ENCODE data around the gene PRMT7.

The PRMT7 gene, protein sequence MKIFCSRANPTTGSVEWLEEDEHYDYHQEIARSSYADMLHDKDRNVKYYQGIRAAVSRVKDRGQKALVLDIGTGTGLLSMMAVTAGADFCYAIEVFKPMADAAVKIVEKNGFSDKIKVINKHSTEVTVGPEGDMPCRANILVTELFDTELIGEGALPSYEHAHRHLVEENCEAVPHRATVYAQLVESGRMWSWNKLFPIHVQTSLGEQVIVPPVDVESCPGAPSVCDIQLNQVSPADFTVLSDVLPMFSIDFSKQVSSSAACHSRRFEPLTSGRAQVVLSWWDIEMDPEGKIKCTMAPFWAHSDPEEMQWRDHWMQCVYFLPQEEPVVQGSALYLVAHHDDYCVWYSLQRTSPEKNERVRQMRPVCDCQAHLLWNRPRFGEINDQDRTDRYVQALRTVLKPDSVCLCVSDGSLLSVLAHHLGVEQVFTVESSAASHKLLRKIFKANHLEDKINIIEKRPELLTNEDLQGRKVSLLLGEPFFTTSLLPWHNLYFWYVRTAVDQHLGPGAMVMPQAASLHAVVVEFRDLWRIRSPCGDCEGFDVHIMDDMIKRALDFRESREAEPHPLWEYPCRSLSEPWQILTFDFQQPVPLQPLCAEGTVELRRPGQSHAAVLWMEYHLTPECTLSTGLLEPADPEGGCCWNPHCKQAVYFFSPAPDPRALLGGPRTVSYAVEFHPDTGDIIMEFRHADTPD

DNA sequence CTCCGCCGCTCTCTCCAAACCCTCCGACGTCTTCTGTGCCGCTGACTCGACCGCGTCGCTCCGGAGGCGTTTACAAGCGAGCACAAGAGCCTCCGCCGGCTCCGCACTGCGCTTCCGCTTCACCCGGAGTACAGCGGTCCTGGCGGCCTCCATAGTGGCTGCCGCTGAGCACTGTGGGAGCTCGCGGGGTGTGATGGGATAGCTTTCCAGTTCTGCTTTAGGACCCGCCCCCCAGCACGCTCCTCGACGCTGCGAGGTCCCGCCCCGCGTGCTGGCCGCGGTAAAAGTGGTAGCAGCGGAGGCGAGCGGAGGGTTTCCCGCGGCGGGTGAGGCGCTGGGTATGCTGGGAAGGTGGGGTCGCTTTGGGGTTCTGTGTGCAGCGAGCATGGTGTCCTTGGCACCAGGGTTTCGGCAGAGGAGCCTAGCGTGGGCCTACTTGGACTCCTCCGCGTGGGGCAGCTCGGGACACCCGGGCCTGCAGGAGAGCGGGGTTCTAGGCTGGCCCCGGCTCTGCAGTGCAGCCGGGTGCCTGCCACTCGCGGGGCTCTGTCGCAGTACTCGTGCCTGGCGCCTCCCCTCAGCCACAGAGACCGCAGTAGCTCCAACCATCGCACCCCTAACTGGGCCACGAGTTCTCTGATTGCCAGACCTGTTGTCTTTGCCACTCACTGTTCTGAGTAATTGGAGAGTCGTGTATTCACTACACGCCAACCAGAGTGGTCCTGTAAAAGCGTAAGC lies at the start of gene PRMT7, which contains the start of gene SLC7A6OS:
TSS of gene PRMT7 (plus strand) at position 246 of the 738 bp plus-strand sequence. CDS start 4,961 bp downstream, outside the sequence.
TSS of gene SLC7A6OS (minus strand) at position 173 of the 738 bp plus-strand sequence. CDS start at position 153, 20 bp downstream.
- DNase-seq, result peak; percentile 73

DNA sequence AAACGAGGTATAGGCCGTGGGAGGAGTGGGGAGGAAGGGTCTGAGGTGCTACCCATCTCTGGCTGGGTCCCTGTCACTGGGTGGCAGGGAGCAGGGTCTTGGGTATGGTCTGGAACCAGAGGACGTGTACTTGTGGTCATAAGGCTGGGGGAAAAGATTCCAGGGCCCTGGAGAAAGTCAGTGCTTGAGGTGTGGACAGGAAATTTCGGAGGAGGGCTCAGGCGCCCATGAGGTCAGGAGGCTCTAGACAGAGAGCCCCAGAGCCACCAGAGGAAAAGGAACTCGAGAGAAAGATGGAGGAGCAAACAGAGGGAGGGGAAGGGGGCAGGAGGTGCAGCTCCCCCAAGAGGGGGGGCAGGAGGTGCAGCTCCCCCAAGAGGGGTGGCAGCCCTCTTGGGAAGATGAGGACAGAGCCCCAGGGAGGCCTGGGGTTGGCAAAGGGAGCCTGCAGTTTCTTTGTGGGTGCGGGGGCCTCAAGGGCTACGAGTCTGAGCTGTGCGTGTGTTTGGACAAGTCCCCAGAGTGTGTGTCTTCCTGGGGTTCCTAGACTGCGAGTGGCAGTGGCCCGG lies 47.2 kb upstream of the PRMT7 start:
- no peak for DNase-seq

GRCh38 chr16:68264128-68265077 lies 46.4 kb upstream of the PRMT7 start, which contains the start of gene SLC7A6:
Gene SLC7A6 (plus strand): TSS chr16:68264526. CDS start chr16:68274727, 10,201 bp downstream.
- no peak for DNase-seq

DNA sequence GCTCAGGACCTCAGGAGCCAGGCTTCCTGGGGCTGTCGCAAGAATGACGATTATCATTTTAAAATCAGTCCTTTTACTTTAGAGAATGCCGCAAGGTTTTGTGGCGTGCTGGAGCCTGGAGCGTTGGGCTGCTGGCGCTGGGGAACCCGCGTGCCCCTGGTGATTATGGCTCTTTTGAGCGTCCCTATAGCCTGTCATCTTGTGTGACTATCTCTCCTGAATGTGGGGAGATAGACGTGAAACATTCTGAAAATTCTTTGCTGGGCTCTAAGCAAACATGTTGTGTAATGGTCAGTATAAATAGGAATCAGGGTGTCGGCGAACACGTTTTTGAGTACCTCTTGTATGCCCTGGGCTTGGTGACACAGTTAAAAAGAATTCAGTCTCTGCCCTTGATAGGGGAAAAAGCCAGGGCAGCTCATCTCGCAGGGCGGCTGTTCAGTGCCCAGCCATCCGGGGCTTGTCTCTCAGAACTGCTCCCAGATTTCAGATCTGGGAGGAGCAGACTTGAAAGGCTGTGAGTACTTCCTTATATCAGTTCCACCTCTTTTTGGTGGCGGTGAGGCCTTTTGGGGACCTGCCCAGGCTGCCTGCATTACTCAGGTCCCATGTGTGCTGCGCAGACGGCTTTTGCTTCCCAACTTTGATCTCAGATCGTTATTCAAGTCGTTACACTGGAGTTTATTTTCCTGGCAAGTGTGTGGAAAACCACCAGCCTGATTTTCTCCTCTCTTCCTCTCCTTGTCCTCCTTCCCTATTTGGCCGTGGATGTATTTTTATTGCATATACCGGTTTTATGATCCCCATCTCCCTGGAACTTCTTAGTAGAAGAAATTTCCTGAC lies 45.5 kb upstream of the PRMT7 start:
- DNase-seq, result no peak

GRCh38 chr16:68267612-68268405 lies 43.0 kb upstream of the PRMT7 start:
- DNase-seq, result no peak

DNA sequence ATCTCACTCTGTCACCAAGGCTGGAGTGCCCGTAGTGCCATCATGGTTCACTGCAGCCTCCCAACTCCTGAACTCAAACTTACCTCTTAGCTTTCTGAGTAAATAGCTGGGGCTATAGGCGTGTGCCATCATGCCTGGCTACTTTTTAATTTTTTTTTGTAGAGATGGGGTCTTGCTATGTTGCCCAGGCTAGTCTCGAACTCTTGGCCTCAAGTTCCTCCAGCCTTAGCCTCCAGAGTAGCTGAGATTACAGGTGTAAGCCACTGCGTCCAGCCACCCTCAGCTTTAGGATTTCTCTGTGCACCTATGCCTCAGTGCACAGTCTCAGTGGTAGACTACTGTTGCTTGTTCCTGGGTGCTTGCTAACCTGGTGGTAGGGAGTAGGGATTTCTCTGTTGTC lies 41.0 kb upstream of the PRMT7 start:
- DNase-seq, result no peak

DNA sequence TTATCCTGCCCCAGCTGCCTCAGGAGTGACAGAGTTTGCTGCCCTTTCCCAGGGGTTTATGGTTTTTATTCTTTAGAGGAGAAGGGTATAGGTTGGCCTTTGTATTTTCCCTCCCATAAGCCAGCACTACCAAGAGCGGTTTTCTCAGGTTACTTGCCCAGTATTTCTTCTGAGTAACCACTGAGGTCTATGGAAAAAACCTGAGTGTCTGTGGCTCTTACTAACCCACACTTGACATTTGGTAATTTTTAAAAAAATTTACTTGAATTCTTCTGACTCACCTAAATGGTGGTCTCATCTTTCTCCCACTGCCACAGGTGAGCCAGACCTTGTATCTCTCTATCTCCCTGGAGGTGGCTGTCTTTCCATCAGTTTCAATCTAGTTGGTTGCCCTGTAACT lies 40.5 kb upstream of the PRMT7 start:
- no peak for DNase-seq

- no peak for DNase-seq
Observed at GRCh38 chr16:68272507-68273209, 38.2 kb upstream of the PRMT7 start.

DNA sequence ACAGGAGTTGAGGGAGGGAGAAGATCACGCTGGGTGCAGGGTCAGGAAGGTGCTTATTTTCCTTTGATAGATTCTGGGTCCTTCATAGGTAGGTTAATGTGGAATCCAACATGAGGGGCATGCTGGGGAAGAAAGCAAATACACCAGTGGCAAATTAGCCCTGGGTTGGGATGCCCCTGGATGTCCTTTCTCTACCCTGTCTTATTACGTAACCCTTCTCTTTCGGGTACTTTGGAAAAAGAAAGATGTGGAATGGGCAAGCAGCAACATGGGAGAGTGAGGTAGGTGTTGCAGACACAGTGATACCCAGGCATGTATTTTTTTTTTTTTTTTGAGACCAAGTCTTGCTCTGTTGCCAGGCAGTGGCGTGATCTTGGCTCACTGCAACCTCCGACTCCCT lies 37.4 kb upstream of the PRMT7 start:
- no peak for DNase-seq

DNA sequence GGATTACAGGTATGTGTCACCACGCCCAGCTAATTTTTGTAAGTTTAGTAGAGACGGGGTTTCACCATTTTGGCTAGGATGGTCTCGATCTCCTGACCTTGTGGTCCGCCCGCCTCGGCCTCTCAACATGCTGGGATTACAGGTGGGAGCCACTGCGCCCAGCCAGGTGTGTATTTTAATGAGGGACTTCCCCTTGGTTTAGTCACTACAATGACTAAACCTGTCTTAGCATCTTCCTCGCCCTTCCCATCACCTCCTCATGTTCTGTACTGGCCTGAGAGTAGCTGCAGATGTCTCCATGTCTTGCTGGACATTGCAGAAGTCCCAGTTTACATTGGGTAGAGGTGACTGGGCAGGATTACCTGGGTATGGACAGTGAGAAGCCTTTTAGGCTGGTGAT lies 36.9 kb upstream of the PRMT7 start:
- no peak for DNase-seq

DNA sequence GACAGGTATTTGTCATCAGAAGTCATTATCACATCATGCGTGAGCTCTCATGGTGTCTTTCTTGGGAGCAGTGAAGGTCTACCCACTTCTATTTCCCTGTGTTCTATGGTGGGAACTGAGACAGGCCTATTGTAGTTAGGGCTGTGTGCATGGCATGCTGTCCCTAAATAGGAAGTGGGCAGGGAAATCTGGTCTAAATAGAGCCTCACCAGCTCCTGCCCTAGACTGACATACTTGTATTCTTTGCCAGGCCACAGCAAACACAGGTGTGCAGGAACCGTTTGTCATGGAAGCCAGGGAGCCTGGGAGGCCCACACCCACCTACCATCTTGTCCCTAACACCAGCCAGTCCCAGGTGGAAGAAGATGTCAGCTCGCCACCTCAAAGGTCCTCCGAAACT lies 36.4 kb upstream of the PRMT7 start:
- no peak for DNase-seq

DNA sequence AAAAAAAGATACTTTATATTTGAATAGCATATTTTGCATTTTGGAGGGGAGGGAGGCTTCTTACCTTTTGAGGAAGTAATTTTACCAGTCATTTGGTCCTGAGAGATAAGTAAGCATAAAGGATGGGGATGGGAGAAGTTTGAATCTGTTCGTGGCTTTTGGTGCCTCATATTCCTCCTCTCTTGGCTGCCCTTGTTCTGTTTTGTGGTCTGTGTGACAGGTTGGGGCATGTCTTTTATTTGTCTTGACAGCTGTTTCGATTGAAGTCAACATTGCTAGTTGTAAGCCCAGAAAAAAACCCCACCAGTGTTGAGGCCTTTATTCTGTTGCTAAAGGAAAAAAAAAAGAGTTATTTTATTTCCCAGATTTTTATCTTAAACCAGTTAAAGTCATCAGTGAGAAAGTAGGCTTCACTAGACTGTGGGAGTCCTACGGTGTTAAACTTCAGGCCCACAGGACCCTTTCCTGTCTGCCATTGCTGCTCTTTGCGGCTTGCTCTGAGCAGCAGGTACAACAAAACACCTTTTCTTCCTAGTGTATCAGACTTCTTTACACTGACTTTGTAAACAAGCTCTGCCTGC lies 35.1 kb upstream of the PRMT7 start:
- no peak for DNase-seq

GRCh38 chr16:68276223-68276622 lies 34.6 kb upstream of the PRMT7 start:
- no peak for DNase-seq

DNA sequence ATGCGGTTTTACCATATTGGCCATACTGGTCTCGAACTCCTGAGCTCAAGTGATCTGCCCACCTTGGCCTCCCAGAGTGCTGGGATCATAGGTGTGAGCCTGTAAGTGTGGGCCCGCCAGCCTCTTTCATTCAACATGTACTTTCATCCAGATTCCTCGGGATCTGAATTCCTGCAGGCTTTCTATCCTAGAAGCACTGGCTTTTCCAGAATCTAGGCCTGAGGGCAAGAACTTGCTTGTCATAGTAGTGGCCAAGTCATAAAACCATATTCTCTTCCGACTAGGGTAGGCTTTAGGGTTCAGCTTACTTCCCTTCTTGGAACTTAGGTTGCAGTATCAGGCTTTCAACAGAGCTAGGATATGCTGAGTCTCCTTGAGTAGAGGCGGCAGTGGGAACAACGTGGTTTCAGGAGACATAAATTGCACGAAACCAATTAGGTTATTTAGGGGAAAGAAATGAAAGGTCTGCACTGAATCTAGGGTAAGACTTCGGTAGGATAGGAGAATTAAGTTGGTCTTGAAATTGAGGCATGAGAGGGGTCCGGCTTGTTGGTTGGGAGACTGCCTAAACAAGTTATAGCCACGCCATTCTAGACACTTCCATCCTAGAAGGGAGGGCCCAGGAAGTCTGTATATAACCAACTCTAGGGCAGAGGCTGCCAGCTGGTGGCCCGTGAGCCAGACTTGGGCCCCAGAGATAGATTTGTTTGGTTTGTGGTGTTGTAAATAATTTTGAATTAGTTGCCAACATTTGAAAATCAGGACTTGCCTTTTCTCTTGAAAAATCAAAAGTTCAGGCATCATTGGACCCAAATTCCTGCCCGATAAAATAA lies 30.9 kb upstream of the PRMT7 start:
- no peak for DNase-seq

GRCh38 chr16:68281368-68282063 lies 29.3 kb upstream of the PRMT7 start:
- DNase-seq, result no peak

DNA sequence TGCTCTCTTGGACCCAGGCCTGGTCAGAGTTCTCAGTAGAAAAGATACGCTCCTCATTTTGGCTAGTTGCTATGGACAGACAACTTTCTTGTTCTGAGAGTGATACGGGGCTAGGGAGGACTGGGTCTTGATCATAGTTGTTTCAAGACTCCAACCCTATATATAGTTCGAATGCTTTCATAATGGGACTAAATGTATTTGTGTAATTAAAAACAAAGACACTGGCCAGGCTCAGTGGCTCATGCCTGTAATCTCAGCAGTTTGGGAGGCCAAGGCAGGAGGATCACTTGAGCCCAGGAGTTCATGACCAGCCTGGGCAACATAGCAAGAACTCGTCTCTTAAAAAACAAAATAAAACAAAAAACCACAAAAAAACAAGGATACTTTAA lies 28.8 kb upstream of the PRMT7 start:
- DNase-seq, result no peak

DNA sequence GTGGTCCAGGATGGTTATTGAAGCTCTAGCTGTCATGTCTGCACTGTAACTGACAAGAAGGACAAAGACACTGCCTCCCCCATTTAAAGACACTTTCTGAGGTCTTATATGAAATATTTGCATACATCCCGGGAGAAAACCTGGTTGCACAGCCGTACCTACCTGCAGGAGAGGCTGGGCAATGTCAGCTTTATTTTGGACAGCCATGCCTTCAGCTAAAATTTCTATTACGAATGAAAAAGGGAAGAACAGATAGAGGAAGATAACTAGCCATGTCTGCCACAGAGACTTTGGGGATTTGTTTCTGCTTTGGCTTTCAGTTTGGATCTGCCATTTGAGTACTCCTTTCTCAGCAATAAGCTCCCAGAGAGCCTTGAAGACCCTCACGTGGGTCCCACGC lies 27.5 kb upstream of the PRMT7 start:
- no peak for DNase-seq
